BE2C (cell line): ENCODE data around the gene FAM107B.
"Not testable (repeated sequence)": the region's sequence is repeated elsewhere in the genome, so short reads cannot be mapped to it uniquely, and the experiment has no call there.

ENCODE experiments used
- DNase-seq: peaks from one replicate; pipeline ENCODE4 v3.0.0-alpha.2; 2020
- H3K27me3 ChIP-seq: fragments of 250-450 bp; sonication (Bioruptor Pico); 2 replicates; pipeline ENCODE4 v1.5.1; 2020; ENCODE audit warnings: mild to moderate bottlenecking
- H3K36me3 ChIP-seq: fragments of 250-450 bp; sonication (Bioruptor Pico); 2 replicates; pipeline ENCODE4 v1.5.1; 2020; ENCODE audit warnings: mild to moderate bottlenecking
- H3K4me1 ChIP-seq: fragments of 250-450 bp; sonication (Bioruptor Pico); 2 replicates; pipeline ENCODE4 v1.5.1; 2020
- H3K4me3 ChIP-seq: 2 replicates; pipeline ENCODE4 v1.5.1; 2011; ENCODE audit warnings: low read depth, low read length
- H3K9me3 ChIP-seq: fragments of 250-450 bp; sonication (Bioruptor Pico); 2 replicates; pipeline ENCODE4 v1.5.1; 2020
- CTCF ChIP-seq: IDR thresholded peaks from 2 replicates; pipeline ENCODE4 v1.5.1; 2012; ENCODE audit warnings: mild to moderate bottlenecking, low read depth, low read length

The FAM107B gene

GRCh38 chr10:14692344-14693076 is 82.2 kb downstream of the FAM107B start:
- Histone ChIP-seq H3K36me3 (no peaks in the 10 kb centered on the region), H3K9me3 (no peaks in the 10 kb centered on the region), H3K4me3 (no peak overlapping the region), H3K27me3 (no peaks in the 10 kb centered on the region), H3K4me1 (no peaks in the 10 kb centered on the region)
- no peak for DNase-seq
- no peak for TF ChIP-seq CTCF

- no peak for TF ChIP-seq CTCF
- DNase-seq = no peak
These were observed 83.3 kb downstream of the FAM107B start for GRCh38 chr10:14691359-14691758.

GRCh38 chr10:14688606-14689005 is 86.1 kb downstream of the FAM107B start:
- H3K27me3 ChIP-seq = no peaks in the 10 kb centered on the region
- no peaks in the 10 kb centered on the region for H3K36me3 ChIP-seq
- TF ChIP-seq CTCF = no peak
- H3K4me3 ChIP-seq = no peak overlapping the region
- H3K9me3 ChIP-seq = no peaks in the 10 kb centered on the region
- H3K4me1 ChIP-seq = no peaks in the 10 kb centered on the region
- peak; percentile 17 for DNase-seq

More at GRCh38 chr10:14691359-14691758, 83.3 kb downstream of the FAM107B start:
- H3K9me3 ChIP-seq = no peaks in the 10 kb centered on the region
- no peaks in the 10 kb centered on the region for H3K4me1 ChIP-seq
- no peaks in the 10 kb centered on the region for H3K27me3 ChIP-seq
- no peak overlapping the region for H3K4me3 ChIP-seq
- no peaks in the 10 kb centered on the region for H3K36me3 ChIP-seq

GRCh38 chr10:14688189-14688588 is 86.5 kb downstream of the FAM107B start:
- H3K4me3 ChIP-seq, H3K9me3 ChIP-seq, H3K36me3 ChIP-seq, H3K4me1 ChIP-seq, DNase-seq, H3K27me3 ChIP-seq: not testable (repeated sequence)

GRCh38 chr10:14687340-14687739 is 87.4 kb downstream of the FAM107B start:
- H3K4me3 ChIP-seq = no peak overlapping the region
- no peaks in the 10 kb centered on the region for H3K36me3 ChIP-seq
- DNase-seq = no peak
- no peaks in the 10 kb centered on the region for H3K4me1 ChIP-seq
- H3K9me3 ChIP-seq = no peaks in the 10 kb centered on the region
- H3K27me3 ChIP-seq = no peaks in the 10 kb centered on the region
- no peak for TF ChIP-seq CTCF

- no peaks in the 10 kb centered on the region for H3K4me1 ChIP-seq
- H3K9me3 ChIP-seq = no peaks in the 10 kb centered on the region
- H3K36me3 ChIP-seq = no peaks in the 10 kb centered on the region
- H3K4me3 ChIP-seq = no peak overlapping the region
- no peaks in the 10 kb centered on the region for H3K27me3 ChIP-seq
- no peak for DNase-seq
- no peak for TF ChIP-seq CTCF
These were observed 88.3 kb downstream of the FAM107B start for GRCh38 chr10:14686356-14686755.
